Measurements from ENCODE around the gene PLEKHM3. TPM values are rescaled to one million over a fixed set of nuclear protein-coding genes. Genes with fewer than 3 reads are reported as not detected.

The PLEKHM3 gene
- total RNA-seq, 2 experiments from 2014 or later = 4.9 to 5.4 TPM

- ChIA-PET POLR2A (no interaction called here), CTCF (no interaction called here)
- Mint-ChIP-seq H3K4me3 (no peak overlapping the region), H3K27ac (no peak overlapping the region), H3K27me3 (no peaks in the 10 kb centered on the region), H3K4me1 (peaks cover 19% of the 10 kb centered on the region), H3K36me3 (ENCODE audit: low read depth) (no peaks in the 10 kb centered on the region), H3K9me3 (no peaks in the 10 kb centered on the region)
- DNase-seq = no peak
Observed at GRCh38 chr2:207828361-207829057, 196.8 kb downstream of the PLEKHM3 start.

GRCh38 chr2:207825978-207826377, 199.3 kb downstream of the PLEKHM3 start:
- CTCF ChIA-PET = no interaction called here
- H3K9me3 Mint-ChIP-seq = no peaks in the 10 kb centered on the region
- POLR2A ChIA-PET = no interaction called here

GRCh38 chr2:207825045-207825954, 200.0 kb downstream of the PLEKHM3 start:
- Mint-ChIP-seq H3K4me1 (peaks cover 13% of the 10 kb centered on the region), H3K27ac (no peak overlapping the region), H3K9me3 (no peaks in the 10 kb centered on the region), H3K36me3 (ENCODE audit: low read depth) (no peaks in the 10 kb centered on the region), H3K27me3 (no peaks in the 10 kb centered on the region), H3K4me3 (no peak overlapping the region)
- CTCF ChIA-PET = no interaction called here
- DNase-seq = no peak
- POLR2A ChIA-PET = no interaction called here

More at GRCh38 chr2:207825978-207826377, 199.3 kb downstream of the PLEKHM3 start:
- H3K4me3 Mint-ChIP-seq = no peak overlapping the region
- peaks cover 13% of the 10 kb centered on the region for H3K4me1 Mint-ChIP-seq
- no peak overlapping the region for H3K27ac Mint-ChIP-seq
- H3K36me3 Mint-ChIP-seq (ENCODE audit: low read depth) = no peaks in the 10 kb centered on the region
- no peaks in the 10 kb centered on the region for H3K27me3 Mint-ChIP-seq
- no peak for DNase-seq

GRCh38 chr2:207823865-207824264, 201.5 kb downstream of the PLEKHM3 start:
- Mint-ChIP-seq H3K27me3 (no peaks in the 10 kb centered on the region), H3K27ac (no peak overlapping the region), H3K9me3 (no peaks in the 10 kb centered on the region), H3K4me1 (peaks cover 4% of the 10 kb centered on the region), H3K36me3 (ENCODE audit: low read depth) (no peaks in the 10 kb centered on the region), H3K4me3 (no peak overlapping the region)
- POLR2A ChIA-PET = no interaction called here
- no peak for DNase-seq
- CTCF ChIA-PET = no interaction called here

- no peak for DNase-seq
- H3K4me3 Mint-ChIP-seq = no peak overlapping the region
- no peaks in the 10 kb centered on the region for H3K27me3 Mint-ChIP-seq
- ChIA-PET CTCF (no interaction called here), POLR2A (no interaction called here)
- H3K27ac Mint-ChIP-seq = no peak overlapping the region
- no peaks in the 10 kb centered on the region for H3K36me3 Mint-ChIP-seq (ENCODE audit: low read depth)
- H3K9me3 Mint-ChIP-seq = no peaks in the 10 kb centered on the region
- no peaks in the 10 kb centered on the region for H3K4me1 Mint-ChIP-seq
Observed at GRCh38 chr2:207819839-207820784, 205.2 kb downstream of the PLEKHM3 start.

- H3K9me3 Mint-ChIP-seq = no peaks in the 10 kb centered on the region
- POLR2A ChIA-PET = interaction anchor here (0.6 kb wide), 1 partner anchor 1166 kb away, joined by 3 read pairs; no protein-coding TSS in a partner anchor
- H3K27me3 Mint-ChIP-seq = no peaks in the 10 kb centered on the region
Observed at GRCh38 chr2:207819021-207819797, 206.1 kb downstream of the PLEKHM3 start.

GRCh38 chr2:207816546-207816945, 208.8 kb downstream of the PLEKHM3 start:
- POLR2A ChIA-PET = no interaction called here
- Mint-ChIP-seq H3K27me3 (peaks cover 4% of the 10 kb centered on the region), H3K4me3 (no peak overlapping the region), H3K27ac (no peak overlapping the region), H3K4me1 (no peaks in the 10 kb centered on the region), H3K36me3 (ENCODE audit: low read depth) (no peaks in the 10 kb centered on the region), H3K9me3 (no peaks in the 10 kb centered on the region)
- DNase-seq = no peak
- CTCF ChIA-PET = no interaction called here

More at GRCh38 chr2:207819021-207819797, 206.1 kb downstream of the PLEKHM3 start:
- Mint-ChIP-seq H3K4me3 (no peak overlapping the region), H3K4me1 (no peaks in the 10 kb centered on the region), H3K36me3 (ENCODE audit: low read depth) (no peaks in the 10 kb centered on the region), H3K27ac (no peak overlapping the region)
- CTCF ChIA-PET = no interaction called here
- no peak for DNase-seq

- H3K4me3 Mint-ChIP-seq = no peak overlapping the region
- ChIA-PET POLR2A (no interaction called here), CTCF (no interaction called here)
- no peaks in the 10 kb centered on the region for H3K4me1 Mint-ChIP-seq
- no peaks in the 10 kb centered on the region for H3K9me3 Mint-ChIP-seq
- H3K36me3 Mint-ChIP-seq (ENCODE audit: low read depth) = no peaks in the 10 kb centered on the region
- no peak overlapping the region for H3K27ac Mint-ChIP-seq
- DNase-seq = no peak
- peaks cover 4% of the 10 kb centered on the region for H3K27me3 Mint-ChIP-seq
Observed at GRCh38 chr2:207815254-207815653, 210.1 kb downstream of the PLEKHM3 start.

- Mint-ChIP-seq H3K9me3 (no peaks in the 10 kb centered on the region), H3K27me3 (peaks cover 14% of the 10 kb centered on the region), H3K27ac (no peak overlapping the region), H3K4me3 (no peak overlapping the region), H3K36me3 (ENCODE audit: low read depth) (no peaks in the 10 kb centered on the region), H3K4me1 (no peaks in the 10 kb centered on the region)
- DNase-seq = no peak
- CTCF ChIA-PET = interaction anchor here (1.3 kb wide), 1 partner anchor 227 kb away, joined by 3 read pairs; no protein-coding TSS in a partner anchor
- POLR2A ChIA-PET = no interaction called here
Observed at GRCh38 chr2:207813942-207814341, 211.4 kb downstream of the PLEKHM3 start.

- no peaks in the 10 kb centered on the region for H3K4me1 Mint-ChIP-seq
- POLR2A ChIA-PET = no interaction called here
- H3K9me3 Mint-ChIP-seq = no peaks in the 10 kb centered on the region
- no peaks in the 10 kb centered on the region for H3K36me3 Mint-ChIP-seq (ENCODE audit: low read depth)
- CTCF ChIA-PET = interaction anchor here (1.3 kb wide), 1 partner anchor 227 kb away, joined by 3 read pairs; no protein-coding TSS in a partner anchor
- no peak overlapping the region for H3K27ac Mint-ChIP-seq
- peaks cover 18% of the 10 kb centered on the region for H3K27me3 Mint-ChIP-seq
- H3K4me3 Mint-ChIP-seq = no peak overlapping the region
- no peak for DNase-seq
Observed at GRCh38 chr2:207813221-207813916, 212.0 kb downstream of the PLEKHM3 start.

- Mint-ChIP-seq H3K27ac (no peak overlapping the region), H3K9me3 (no peaks in the 10 kb centered on the region), H3K4me1 (no peaks in the 10 kb centered on the region), H3K4me3 (no peak overlapping the region), H3K36me3 (ENCODE audit: low read depth) (no peaks in the 10 kb centered on the region), H3K27me3 (peaks cover 21% of the 10 kb centered on the region)
- CTCF ChIA-PET = no interaction called here
- POLR2A ChIA-PET = no interaction called here
- DNase-seq = no peak
Observed at GRCh38 chr2:207812726-207813080, 212.6 kb downstream of the PLEKHM3 start.

Data from activated CD4-positive, alpha-beta memory T cell treated with anti-CD3 and anti-CD28 coated beads, Interleukin-2, amount 10 ng/mL, durations not matched to agents 7 days and 5 days (primary cell).